Activated naive CD4-positive, alpha-beta T cell treated with Interleukin-2 at 50 U/mL for 16 hours (primary cell): ENCODE measurements around the gene OPCML.
A peak's percentile ranks its signal among the peaks of the same experiment; 100 is the strongest.

Experiments
- DNase-seq: peaks from one replicate; pipeline ENCODE4 v3.0.0-alpha.2; 2020

Gene OPCML

GRCh38 chr11:132691848-132692550 lies 840.3 kb downstream of the OPCML start:
- no peak for DNase-seq

DNA sequence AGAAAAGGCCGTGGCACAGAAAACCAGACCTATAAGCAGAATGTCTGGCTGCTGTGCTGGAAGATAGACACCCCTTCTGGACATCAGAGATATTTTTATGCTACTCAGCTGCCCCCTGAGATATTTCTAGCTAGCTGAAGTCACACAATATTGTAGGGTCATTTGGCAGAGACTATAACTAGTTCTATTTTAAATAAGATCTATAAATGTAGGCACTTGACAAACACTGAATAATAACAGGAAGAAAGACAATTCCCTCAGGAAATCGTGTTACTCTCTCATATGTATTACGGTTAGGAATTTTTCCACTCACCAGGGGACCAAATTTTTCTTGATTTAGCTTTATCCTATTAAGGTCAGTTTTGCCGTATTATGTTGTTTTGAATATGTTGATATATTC lies 845.4 kb downstream of the OPCML start:
- no peak for DNase-seq

- DNase-seq: peak; percentile 6
Observed at GRCh38 chr11:132685174-132685611, 847.1 kb downstream of the OPCML start.

DNA sequence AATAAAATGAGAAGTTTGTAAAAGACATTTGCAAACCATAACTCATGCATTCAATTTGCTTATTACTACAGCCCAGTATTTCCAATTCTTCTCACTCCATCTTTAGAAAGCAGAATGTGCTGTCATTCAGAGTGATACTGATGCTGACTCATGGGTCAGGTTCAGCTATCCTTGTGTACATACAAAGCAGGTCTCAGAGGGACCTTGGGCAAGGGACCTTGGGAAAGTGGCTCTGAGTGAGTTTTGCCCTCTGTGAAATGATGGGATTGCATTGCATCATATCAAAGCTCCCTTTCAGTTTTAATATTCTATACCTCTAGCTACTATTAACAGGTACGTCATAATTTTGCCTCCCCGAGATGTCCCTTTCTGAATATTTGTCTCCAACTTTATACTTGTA lies 848.7 kb downstream of the OPCML start:
- DNase-seq: no peak

DNA sequence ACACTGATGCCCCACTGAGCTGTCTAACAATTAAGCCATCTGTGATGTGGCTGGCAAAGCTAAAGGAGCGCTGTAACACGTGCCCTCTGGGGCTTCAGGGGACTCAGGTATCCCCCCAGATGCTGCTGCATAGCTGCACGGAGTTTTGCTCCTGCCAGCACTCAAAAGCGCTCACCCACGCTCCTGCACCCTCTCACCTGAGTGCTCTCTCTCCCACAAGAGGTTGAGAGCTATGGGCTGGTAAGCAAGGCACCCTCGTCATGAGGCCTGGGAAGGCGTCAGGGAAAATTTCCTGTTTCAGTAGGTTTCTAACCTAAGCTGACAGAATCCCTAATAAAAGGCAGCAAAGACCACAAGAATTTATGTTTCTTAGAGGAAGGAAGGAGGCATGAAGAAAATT lies 850.3 kb downstream of the OPCML start:
- DNase-seq: no peak

- DNase-seq: no peak
Observed at GRCh38 chr11:132680584-132680983, 851.7 kb downstream of the OPCML start.

DNA sequence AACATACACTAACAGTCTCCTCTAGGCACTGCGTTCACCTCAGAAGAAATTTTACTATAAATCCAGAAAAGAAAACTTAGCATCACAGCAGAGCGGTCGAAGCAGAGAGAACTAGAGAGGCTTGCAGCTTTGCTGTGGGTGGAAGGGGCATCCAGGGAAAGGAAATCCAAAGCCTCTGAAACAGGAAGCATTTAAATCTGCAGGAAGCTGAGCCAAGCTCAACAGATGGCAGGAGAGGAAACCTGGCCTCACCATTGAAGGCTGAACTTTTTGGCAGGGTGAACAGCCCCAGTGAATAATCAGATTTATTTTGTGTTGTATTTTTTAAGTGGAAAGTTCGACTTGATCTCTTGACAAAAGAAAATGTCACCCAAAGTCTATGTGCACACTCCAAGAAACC lies 858.1 kb downstream of the OPCML start:
- DNase-seq: no peak

DNA sequence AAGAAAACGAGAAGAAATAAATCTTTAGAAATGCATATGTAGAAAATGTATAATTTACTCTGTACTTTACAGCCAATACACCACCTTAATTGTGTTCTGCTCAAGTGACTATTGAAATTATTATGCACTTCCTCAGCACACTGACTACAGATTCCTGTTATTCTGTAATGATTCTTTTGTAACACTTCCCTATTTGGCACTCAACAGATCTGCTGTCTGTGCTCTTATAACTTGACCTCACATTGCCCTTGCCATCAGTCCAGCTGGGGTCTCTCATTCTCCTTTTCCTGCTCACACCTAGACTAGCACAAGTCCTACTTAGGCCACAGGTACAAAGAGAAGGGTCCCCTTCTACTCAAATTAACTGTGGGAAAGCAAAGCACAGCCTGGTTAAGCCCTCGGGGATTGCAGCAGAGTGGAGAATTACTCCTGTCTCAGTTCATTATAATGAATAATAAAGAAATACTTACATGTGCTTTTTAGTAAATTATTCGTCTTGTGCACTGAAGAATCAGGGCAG lies 860.4 kb downstream of the OPCML start:
- no peak for DNase-seq

DNA sequence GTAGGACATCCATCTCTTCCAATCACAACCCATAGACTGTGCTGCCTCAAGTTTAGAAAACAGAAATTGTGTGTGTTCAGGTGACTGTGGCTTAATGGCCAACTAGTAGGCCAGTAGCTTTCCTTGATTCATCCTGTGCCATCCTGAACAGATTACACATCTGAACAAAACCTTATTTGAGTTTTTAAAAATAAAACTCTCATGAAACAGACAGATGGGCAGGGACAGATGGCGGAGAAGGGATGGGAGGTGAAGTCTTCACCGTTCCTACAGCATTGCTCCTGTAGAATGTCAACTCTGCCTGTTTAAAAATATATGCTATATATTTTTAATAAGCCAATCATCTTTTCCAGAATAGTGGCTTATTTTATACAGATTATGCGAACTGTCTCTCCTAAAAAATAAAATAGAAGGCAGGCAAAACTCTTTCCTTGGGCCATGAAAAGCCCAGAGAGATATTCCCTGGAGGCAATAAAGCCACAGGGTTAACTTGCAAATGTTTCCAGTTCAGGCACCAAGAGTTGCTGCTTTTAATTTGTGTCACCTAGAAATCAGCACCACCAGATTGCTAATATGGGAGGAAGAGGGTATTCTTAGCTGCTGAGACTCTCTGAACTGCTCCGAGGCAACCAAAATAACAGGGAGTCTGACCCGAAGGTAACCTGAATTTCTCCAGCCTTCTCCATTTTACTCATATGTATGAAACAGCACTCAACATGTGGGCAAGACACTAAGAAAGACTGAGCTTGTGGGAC lies 861.2 kb downstream of the OPCML start:
- no peak for DNase-seq

DNA sequence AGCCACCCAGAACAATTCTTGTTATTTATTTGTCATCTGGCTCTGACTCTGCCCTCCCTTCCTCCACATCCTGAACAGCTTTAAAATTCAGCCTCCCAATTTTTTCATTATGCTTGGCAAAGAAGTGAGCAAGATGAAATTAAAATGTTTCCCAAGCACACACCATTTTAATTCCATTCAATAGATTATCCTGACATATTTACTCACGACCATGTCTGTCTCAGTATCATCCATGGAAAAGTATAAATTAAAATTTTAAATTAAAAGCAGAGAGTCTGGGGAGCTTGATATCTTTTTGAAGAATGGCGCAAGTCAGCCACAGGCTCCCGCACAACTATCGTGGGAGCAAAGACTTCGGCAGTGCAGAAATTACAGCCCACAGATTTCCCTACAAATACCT lies 862.4 kb downstream of the OPCML start:
- DNase-seq: no peak

GRCh38 chr11:132665205-132665604 lies 867.1 kb downstream of the OPCML start:
- no peak for DNase-seq

DNA sequence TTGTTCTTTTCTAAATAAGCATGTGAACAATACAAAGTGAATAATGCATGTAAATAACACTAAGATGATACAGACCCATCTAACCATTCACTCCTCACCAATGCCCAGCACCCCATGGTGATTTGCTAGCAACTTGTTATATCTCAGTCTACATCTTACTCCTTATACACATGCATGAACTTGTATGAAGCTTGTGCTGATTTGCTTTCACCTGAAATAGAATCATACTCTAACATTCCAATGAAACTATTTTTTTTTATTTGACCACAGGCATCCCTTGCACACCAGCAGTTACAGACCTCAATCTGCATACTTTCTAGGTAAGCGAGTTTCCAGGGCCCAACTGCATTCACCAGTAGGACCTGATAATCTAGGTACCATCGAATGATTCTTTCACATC lies 873.6 kb downstream of the OPCML start:
- DNase-seq: no peak

DNA sequence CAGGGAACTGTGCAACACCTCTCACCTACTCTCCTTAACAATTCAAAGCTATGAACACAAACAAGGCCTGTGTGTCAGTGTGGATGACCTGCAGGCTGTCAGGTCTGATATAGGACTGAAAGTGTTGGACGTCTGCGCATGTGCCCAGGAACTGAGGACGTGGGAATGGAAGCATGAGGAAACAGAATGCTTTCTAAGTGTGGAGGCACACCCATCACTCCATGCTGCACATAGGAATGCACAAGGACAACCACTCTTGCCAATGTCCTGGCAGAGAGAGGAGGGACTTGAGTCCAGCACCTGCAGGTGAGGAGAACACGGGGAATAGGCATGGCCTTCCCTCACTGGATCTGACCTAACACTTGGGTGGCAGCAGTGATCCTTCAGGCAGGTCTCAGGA lies 874.3 kb downstream of the OPCML start:
- no peak for DNase-seq

- no peak for DNase-seq
Observed at GRCh38 chr11:132655187-132655855, 877.0 kb downstream of the OPCML start.

DNA sequence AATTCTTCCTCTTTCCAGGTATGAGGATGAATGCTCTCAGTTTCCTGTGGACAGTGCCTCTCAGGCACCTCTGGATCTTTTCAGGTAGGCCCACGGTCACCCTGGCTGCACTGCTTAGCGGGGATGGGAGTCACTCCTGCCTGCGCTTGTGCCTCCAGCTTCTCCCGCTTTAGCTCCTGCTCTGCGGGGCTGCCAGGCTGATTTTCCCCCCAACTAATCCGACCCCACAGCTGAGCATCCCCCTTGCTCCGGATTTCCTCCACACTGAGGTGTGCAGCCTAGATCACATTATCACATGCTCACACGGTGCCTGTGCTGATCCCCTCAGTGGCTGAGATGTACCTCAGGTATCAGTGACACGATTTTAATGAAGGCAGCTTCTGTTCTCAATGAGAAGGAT lies 879.1 kb downstream of the OPCML start:
- DNase-seq: no peak

DNA sequence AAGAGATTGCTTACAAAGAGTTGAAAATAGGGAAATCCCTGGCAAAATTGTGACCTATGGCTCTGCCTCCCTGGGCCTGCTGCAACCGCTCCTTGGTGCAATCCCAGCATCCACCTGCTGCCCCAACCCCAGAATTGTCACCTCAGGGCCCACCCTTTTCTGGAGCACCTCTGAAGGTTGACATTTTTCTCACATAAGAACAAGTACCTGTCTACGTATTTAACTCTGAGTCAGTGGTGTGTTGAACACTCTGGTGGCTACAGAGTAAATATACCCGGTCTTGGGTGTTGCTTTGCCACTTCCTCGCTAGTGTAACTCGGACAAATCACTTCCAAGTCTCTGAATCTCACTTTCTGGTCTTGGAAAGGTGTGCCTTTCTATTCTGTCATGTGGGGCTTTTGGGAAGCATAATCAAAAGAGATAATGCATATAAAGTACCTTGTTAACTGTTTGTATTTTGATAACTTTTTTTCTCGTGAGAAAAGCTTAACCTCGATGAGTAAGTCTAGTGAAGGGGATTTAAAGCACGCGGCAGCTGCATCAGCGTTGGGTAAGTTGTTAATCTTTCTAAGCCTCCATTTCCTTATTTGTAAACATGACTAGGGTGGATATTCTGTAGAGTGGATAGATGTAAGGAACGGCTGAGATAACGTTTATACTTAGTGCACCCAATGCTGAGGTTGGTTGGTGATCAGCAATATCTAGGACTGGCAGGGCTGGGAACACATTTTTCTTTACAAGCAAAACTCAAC lies 881.2 kb downstream of the OPCML start:
- no peak for DNase-seq

- no peak for DNase-seq
Observed at GRCh38 chr11:132649277-132649676, 883.0 kb downstream of the OPCML start.

GRCh38 chr11:132648851-132649250 lies 883.5 kb downstream of the OPCML start:
- DNase-seq: no peak

- no peak for DNase-seq
Observed at GRCh38 chr11:132646890-132647289, 885.4 kb downstream of the OPCML start.

- no peak for DNase-seq
Observed at GRCh38 chr11:132644520-132645239, 887.6 kb downstream of the OPCML start.

DNA sequence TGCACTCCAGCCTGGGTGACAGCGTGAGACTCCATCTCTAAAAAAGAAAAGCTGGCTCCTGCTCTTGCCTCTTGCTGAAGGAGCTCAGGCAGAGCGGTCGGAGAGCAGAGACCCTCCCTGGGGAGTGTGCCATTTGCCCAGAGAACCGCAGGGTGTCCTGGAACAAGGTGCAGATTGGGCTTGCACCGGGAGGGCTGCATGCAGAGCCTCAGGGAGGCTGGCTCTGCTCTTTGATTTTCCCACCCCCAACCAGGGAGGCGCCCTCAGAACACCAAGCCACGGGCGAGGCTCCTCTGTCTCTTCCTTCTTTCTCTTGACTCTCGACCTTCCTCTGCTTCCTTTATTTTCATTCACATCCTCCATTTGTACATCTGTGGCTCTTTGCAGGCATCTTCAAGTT lies 889.1 kb downstream of the OPCML start:
- DNase-seq: no peak

GRCh38 chr11:132640952-132641351 lies 891.3 kb downstream of the OPCML start:
- no peak for DNase-seq
